Activated T-cell treated with anti-CD3 and anti-CD28 coated beads, Interleukin-2, amount 50 U/mL, for 24 hours (primary cell): ENCODE measurements around the gene CSF1.
"Not testable (repeated sequence)": the region's sequence is repeated elsewhere in the genome, so short reads cannot be mapped to it uniquely, and the experiment has no call there.

Experiments used
- DNase-seq: peaks from one replicate; pipeline ENCODE4 v3.0.0-alpha.2; 2020
- H3K27ac Mint-ChIP-seq: 2 replicates; pipeline ENCODE4 v1.8.0; 2020; ENCODE audit warnings: mild to moderate bottlenecking, mixed read lengths
- H3K27me3 Mint-ChIP-seq: 2 replicates; pipeline ENCODE4 v1.8.0; 2020; ENCODE audit warnings: mixed read lengths
- H3K36me3 Mint-ChIP-seq: 2 replicates; pipeline ENCODE4 v1.8.0; 2020; ENCODE audit warnings: low read depth, mixed read lengths
- H3K4me1 Mint-ChIP-seq: 2 replicates; pipeline ENCODE4 v1.8.0; 2020; ENCODE audit warnings: low read depth, mixed read lengths
- H3K4me3 Mint-ChIP-seq: 2 replicates; pipeline ENCODE4 v1.8.0; 2020; ENCODE audit warnings: mild to moderate bottlenecking, moderate library complexity, mixed read lengths
- H3K9me3 Mint-ChIP-seq: 2 replicates; pipeline ENCODE4 v1.8.0; 2020; ENCODE audit warnings: mixed read lengths

The CSF1 gene

GRCh38 chr1:109878531-109879104 lies 32.0 kb upstream of the CSF1 start:
- no peak for DNase-seq
- H3K36me3 Mint-ChIP-seq: no peaks in the 10 kb centered on the region
- peaks cover 7% of the 10 kb centered on the region for H3K4me1 Mint-ChIP-seq
- H3K27me3 Mint-ChIP-seq: no peaks in the 10 kb centered on the region
- H3K27ac Mint-ChIP-seq: no peak overlapping the region
- no peak overlapping the region for H3K4me3 Mint-ChIP-seq
- no peaks in the 10 kb centered on the region for H3K9me3 Mint-ChIP-seq

- H3K36me3 Mint-ChIP-seq, H3K27ac Mint-ChIP-seq, H3K27me3 Mint-ChIP-seq, H3K9me3 Mint-ChIP-seq, H3K4me1 Mint-ChIP-seq, DNase-seq, H3K4me3 Mint-ChIP-seq: not testable (repeated sequence)
Measured at GRCh38 chr1:109879371-109879770, 31.3 kb upstream of the CSF1 start.

- Mint-ChIP-seq H3K36me3 (no peaks in the 10 kb centered on the region), H3K27me3 (no peaks in the 10 kb centered on the region), H3K9me3 (no peaks in the 10 kb centered on the region), H3K4me3 (no peak overlapping the region), H3K4me1 (peaks cover 6% of the 10 kb centered on the region), H3K27ac (no peak overlapping the region)
- DNase-seq: no peak
Measured at GRCh38 chr1:109879881-109880525, 30.6 kb upstream of the CSF1 start.

- DNase-seq: no peak
- Mint-ChIP-seq H3K4me3 (no peak overlapping the region), H3K27me3 (no peaks in the 10 kb centered on the region), H3K4me1 (peaks cover 4% of the 10 kb centered on the region), H3K36me3 (no peaks in the 10 kb centered on the region), H3K9me3 (no peaks in the 10 kb centered on the region), H3K27ac (no peak overlapping the region)
Measured at GRCh38 chr1:109880971-109881894, 29.4 kb upstream of the CSF1 start.

GRCh38 chr1:109881906-109882287 lies 28.8 kb upstream of the CSF1 start:
- peaks cover 3% of the 10 kb centered on the region for H3K4me1 Mint-ChIP-seq
- no peaks in the 10 kb centered on the region for H3K27me3 Mint-ChIP-seq
- DNase-seq: no peak
- H3K27ac Mint-ChIP-seq: no peak overlapping the region
- no peaks in the 10 kb centered on the region for H3K9me3 Mint-ChIP-seq
- H3K36me3 Mint-ChIP-seq: no peaks in the 10 kb centered on the region
- H3K4me3 Mint-ChIP-seq: no peak overlapping the region

- Mint-ChIP-seq H3K27ac (no peak overlapping the region), H3K9me3 (no peaks in the 10 kb centered on the region), H3K4me1 (peaks cover 3% of the 10 kb centered on the region), H3K36me3 (no peaks in the 10 kb centered on the region), H3K27me3 (no peaks in the 10 kb centered on the region), H3K4me3 (no peak overlapping the region)
- DNase-seq: no peak
Measured at GRCh38 chr1:109882288-109883245, 28.1 kb upstream of the CSF1 start.

GRCh38 chr1:109883248-109883955 lies 27.2 kb upstream of the CSF1 start:
- H3K4me1 Mint-ChIP-seq: peaks cover 3% of the 10 kb centered on the region
- no peaks in the 10 kb centered on the region for H3K36me3 Mint-ChIP-seq
- DNase-seq: peak; percentile 17
- no peak overlapping the region for H3K27ac Mint-ChIP-seq
- no peaks in the 10 kb centered on the region for H3K9me3 Mint-ChIP-seq
- H3K4me3 Mint-ChIP-seq: no peak overlapping the region
- no peaks in the 10 kb centered on the region for H3K27me3 Mint-ChIP-seq

- no peaks in the 10 kb centered on the region for H3K9me3 Mint-ChIP-seq
- no peak overlapping the region for H3K4me3 Mint-ChIP-seq
- H3K36me3 Mint-ChIP-seq: no peaks in the 10 kb centered on the region
- peaks cover 8% of the 10 kb centered on the region for H3K4me1 Mint-ChIP-seq
- DNase-seq: peak; percentile 28
- H3K27ac Mint-ChIP-seq: no peak overlapping the region
- H3K27me3 Mint-ChIP-seq: no peaks in the 10 kb centered on the region
Measured at GRCh38 chr1:109884242-109884891, 26.3 kb upstream of the CSF1 start.

GRCh38 chr1:109885589-109885988 lies 25.1 kb upstream of the CSF1 start:
- Mint-ChIP-seq H3K9me3 (no peaks in the 10 kb centered on the region), H3K36me3 (no peaks in the 10 kb centered on the region), H3K4me3 (no peak overlapping the region), H3K4me1 (peaks cover 19% of the 10 kb centered on the region), H3K27me3 (no peaks in the 10 kb centered on the region), H3K27ac (no peak overlapping the region)
- DNase-seq: no peak

GRCh38 chr1:109886827-109887226 lies 23.8 kb upstream of the CSF1 start:
- Mint-ChIP-seq H3K27ac (no peak overlapping the region), H3K9me3 (no peaks in the 10 kb centered on the region), H3K36me3 (no peaks in the 10 kb centered on the region), H3K4me3 (no peak overlapping the region), H3K4me1 (peaks cover 31% of the 10 kb centered on the region), H3K27me3 (no peaks in the 10 kb centered on the region)
- DNase-seq: no peak

- H3K36me3 Mint-ChIP-seq: no peaks in the 10 kb centered on the region
- peaks cover 36% of the 10 kb centered on the region for H3K4me1 Mint-ChIP-seq
- H3K27ac Mint-ChIP-seq: no peak overlapping the region
Measured at GRCh38 chr1:109887271-109887670, 23.4 kb upstream of the CSF1 start.

GRCh38 chr1:109887884-109888283 lies 22.8 kb upstream of the CSF1 start:
- DNase-seq: no peak
- no peak overlapping the region for H3K27ac Mint-ChIP-seq
- H3K27me3 Mint-ChIP-seq: no peaks in the 10 kb centered on the region
- H3K9me3 Mint-ChIP-seq: no peaks in the 10 kb centered on the region
- H3K4me1 Mint-ChIP-seq: peaks cover 37% of the 10 kb centered on the region
- no peaks in the 10 kb centered on the region for H3K36me3 Mint-ChIP-seq
- no peak overlapping the region for H3K4me3 Mint-ChIP-seq

More at GRCh38 chr1:109887271-109887670, 23.4 kb upstream of the CSF1 start:
- no peaks in the 10 kb centered on the region for H3K9me3 Mint-ChIP-seq
- H3K27me3 Mint-ChIP-seq: no peaks in the 10 kb centered on the region
- no peak for DNase-seq
- no peak overlapping the region for H3K4me3 Mint-ChIP-seq

- H3K27ac Mint-ChIP-seq: peak overlapping the region; percentile 42
- H3K9me3 Mint-ChIP-seq: no peaks in the 10 kb centered on the region
- H3K4me3 Mint-ChIP-seq: no peak overlapping the region
- no peaks in the 10 kb centered on the region for H3K36me3 Mint-ChIP-seq
- no peaks in the 10 kb centered on the region for H3K27me3 Mint-ChIP-seq
- DNase-seq: no peak
- peaks cover 37% of the 10 kb centered on the region for H3K4me1 Mint-ChIP-seq
Measured at GRCh38 chr1:109889094-109889493, 21.6 kb upstream of the CSF1 start.
